Measurements from ENCODE around the gene CDC42BPB.

CDC42BPB gene

GRCh38 chr14:102914474-102915291, 142.7 kb downstream of the CDC42BPB start:
- Histone ChIP-seq H2AFZ (ENCODE audit: low read length) (no peak overlapping the region), H3K36me3 (replicated peaks; ENCODE audit: insufficient read depth, low read length) (no peaks in the 10 kb centered on the region), H3F3A (ENCODE audit: insufficient read depth, low read length) (no peaks in the 10 kb centered on the region), H3K9me3 (replicated peaks; ENCODE audit: insufficient read depth, low read length) (no peaks in the 10 kb centered on the region), H3K79me2 (ENCODE audit: low read length) (no peaks in the 10 kb centered on the region), H3K27ac (ENCODE audit: low read length) (no peak overlapping the region), H3K27me3 (replicated peaks; ENCODE audit: insufficient read depth, low read length) (no peaks in the 10 kb centered on the region), H3K4me2 (ENCODE audit: low read depth, low read length) (no peak overlapping the region), H3K9ac (ENCODE audit: low read length) (no peak overlapping the region), H3K4me1 (ENCODE audit: low read length) (no peaks in the 10 kb centered on the region), H3K4me3 (ENCODE audit: low read length) (no peak overlapping the region), H4K20me1 (ENCODE audit: insufficient read depth, low read length) (no peaks in the 10 kb centered on the region), H3K9me2 (replicated peaks; ENCODE audit: insufficient read depth, low read length) (no peaks in the 10 kb centered on the region)
- DNase-seq, result no peak
- TF ChIP-seq, protein P1, sequence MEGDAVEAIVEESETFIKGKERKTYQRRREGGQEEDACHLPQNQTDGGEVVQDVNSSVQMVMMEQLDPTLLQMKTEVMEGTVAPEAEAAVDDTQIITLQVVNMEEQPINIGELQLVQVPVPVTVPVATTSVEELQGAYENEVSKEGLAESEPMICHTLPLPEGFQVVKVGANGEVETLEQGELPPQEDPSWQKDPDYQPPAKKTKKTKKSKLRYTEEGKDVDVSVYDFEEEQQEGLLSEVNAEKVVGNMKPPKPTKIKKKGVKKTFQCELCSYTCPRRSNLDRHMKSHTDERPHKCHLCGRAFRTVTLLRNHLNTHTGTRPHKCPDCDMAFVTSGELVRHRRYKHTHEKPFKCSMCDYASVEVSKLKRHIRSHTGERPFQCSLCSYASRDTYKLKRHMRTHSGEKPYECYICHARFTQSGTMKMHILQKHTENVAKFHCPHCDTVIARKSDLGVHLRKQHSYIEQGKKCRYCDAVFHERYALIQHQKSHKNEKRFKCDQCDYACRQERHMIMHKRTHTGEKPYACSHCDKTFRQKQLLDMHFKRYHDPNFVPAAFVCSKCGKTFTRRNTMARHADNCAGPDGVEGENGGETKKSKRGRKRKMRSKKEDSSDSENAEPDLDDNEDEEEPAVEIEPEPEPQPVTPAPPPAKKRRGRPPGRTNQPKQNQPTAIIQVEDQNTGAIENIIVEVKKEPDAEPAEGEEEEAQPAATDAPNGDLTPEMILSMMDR (IDR thresholded peaks at IDR 0.05; ENCODE audit: low read length), result no peak
- no peak for TF ChIP-seq EZH2 (optimal IDR thresholded peaks at IDR 0.05; ENCODE audit: low read depth, low read length)
- TF ChIP-seq EZH2phosphoT487 (IDR thresholded peaks at IDR 0.05; ENCODE audit: low read length), result no peak

- Histone ChIP-seq H3K4me2 (ENCODE audit: low read depth, low read length) (no peak overlapping the region), H3F3A (ENCODE audit: insufficient read depth, low read length) (no peaks in the 10 kb centered on the region), H3K79me2 (ENCODE audit: low read length) (no peaks in the 10 kb centered on the region), H3K36me3 (replicated peaks; ENCODE audit: insufficient read depth, low read length) (no peaks in the 10 kb centered on the region), H4K20me1 (ENCODE audit: insufficient read depth, low read length) (no peaks in the 10 kb centered on the region), H3K27ac (ENCODE audit: low read length) (no peak overlapping the region), H3K9me3 (replicated peaks; ENCODE audit: insufficient read depth, low read length) (no peaks in the 10 kb centered on the region), H3K27me3 (replicated peaks; ENCODE audit: insufficient read depth, low read length) (no peaks in the 10 kb centered on the region), H2AFZ (ENCODE audit: low read length) (no peak overlapping the region), H3K4me1 (ENCODE audit: low read length) (no peaks in the 10 kb centered on the region), H3K9me2 (replicated peaks; ENCODE audit: insufficient read depth, low read length) (no peaks in the 10 kb centered on the region), H3K9ac (ENCODE audit: low read length) (no peak overlapping the region), H3K4me3 (ENCODE audit: low read length) (no peak overlapping the region)
- TF ChIP-seq EZH2 (optimal IDR thresholded peaks at IDR 0.05; ENCODE audit: low read depth, low read length), result no peak
- no peak for DNase-seq
These were observed 143.8 kb downstream of the CDC42BPB start for GRCh38 chr14:102913341-102914211.

DNA sequence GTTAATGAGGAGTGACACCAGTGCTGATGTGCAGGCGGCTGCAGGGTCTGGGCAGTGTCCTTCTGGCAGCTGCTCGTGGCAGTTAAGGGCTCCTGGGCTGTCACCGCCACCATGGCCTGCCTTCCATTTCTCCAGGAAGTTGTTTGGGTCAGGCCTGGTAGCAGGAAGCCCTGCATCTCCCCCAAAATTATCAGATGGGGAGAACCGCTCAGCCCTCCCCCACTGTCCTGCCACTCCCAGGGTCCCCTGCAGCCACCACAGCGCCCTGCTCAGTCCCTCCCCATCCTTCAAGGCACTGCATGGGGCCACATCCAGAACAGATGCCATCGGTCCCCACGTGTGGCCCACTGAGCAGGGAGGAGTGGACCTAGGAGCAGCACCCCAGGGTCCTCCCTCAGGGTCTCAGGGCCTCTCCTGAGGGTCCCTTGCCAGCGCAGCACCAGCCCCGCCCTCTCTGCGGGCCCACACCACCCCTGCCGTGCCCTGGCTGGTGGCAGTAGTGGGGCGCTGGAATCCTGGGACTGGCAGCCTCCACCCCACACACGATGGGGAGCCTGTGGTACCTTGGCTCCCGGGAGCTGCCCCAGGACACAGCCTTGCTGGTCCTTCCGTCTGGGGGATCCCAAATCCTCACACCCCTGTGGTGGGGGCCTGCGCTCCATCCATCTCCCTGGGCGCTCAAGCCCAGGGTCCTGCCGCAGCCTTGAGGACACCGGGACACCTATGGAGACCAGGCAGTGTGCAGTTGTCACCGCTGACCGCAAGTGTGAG, 145.2 kb downstream of the CDC42BPB start:
- H2AFZ ChIP-seq (ENCODE audit: low read length), result no peak overlapping the region
- no peaks in the 10 kb centered on the region for H3K79me2 ChIP-seq (ENCODE audit: low read length)
- H3K27ac ChIP-seq (ENCODE audit: low read length), result no peak overlapping the region
- no peaks in the 10 kb centered on the region for H3K27me3 ChIP-seq (replicated peaks; ENCODE audit: insufficient read depth, low read length)
- H3K4me3 ChIP-seq (ENCODE audit: low read length), result no peak overlapping the region
- no peak for DNase-seq
- no peaks in the 10 kb centered on the region for H3F3A ChIP-seq (ENCODE audit: insufficient read depth, low read length)
- TF ChIP-seq EZH2phosphoT487 (IDR thresholded peaks at IDR 0.05; ENCODE audit: low read length) (no peak), EZH2 (optimal IDR thresholded peaks at IDR 0.05; ENCODE audit: low read depth, low read length) (no peak)
- TF ChIP-seq, protein P1 (IDR thresholded peaks at IDR 0.05; ENCODE audit: low read length), result no peak
- no peaks in the 10 kb centered on the region for H3K9me3 ChIP-seq (replicated peaks; ENCODE audit: insufficient read depth, low read length)
- no peaks in the 10 kb centered on the region for H3K9me2 ChIP-seq (replicated peaks; ENCODE audit: insufficient read depth, low read length)
- no peaks in the 10 kb centered on the region for H3K36me3 ChIP-seq (replicated peaks; ENCODE audit: insufficient read depth, low read length)
- H3K4me1 ChIP-seq (ENCODE audit: low read length), result no peaks in the 10 kb centered on the region
- no peak overlapping the region for H3K4me2 ChIP-seq (ENCODE audit: low read depth, low read length)
- H3K9ac ChIP-seq (ENCODE audit: low read length), result no peak overlapping the region
- no peaks in the 10 kb centered on the region for H4K20me1 ChIP-seq (ENCODE audit: insufficient read depth, low read length)
